H1 (cell line): Measurements from ENCODE around the gene ADD2. TPM values are rescaled to one million over a fixed set of nuclear protein-coding genes. Genes with fewer than 3 reads are reported as not detected.

Source experiments
- EGR1 ChIP-seq: IDR thresholded peaks from 2 replicates; pipeline ENCODE4 v1.6.1; 2011; ENCODE audit warnings: low read depth, low read length, borderline replicate concordance
- EZH2 ChIP-seq: fragments of 200-600 bp; sonication (generic); IDR thresholded peaks from 2 replicates; pipeline ENCODE4 v1.7.1; 2012; ENCODE audit warnings: low read depth, mild to moderate bottlenecking, moderate library complexity, low read length, inconsistent platforms; ENCODE audit not compliant: severe bottlenecking
- GABPA ChIP-seq: IDR thresholded peaks from 2 replicates; pipeline ENCODE4 v1.6.1; 2011; ENCODE audit warnings: mild to moderate bottlenecking, low read length, moderate library complexity, borderline replicate concordance; ENCODE audit not compliant: insufficient read depth
- HDAC2 ChIP-seq, 2 experiments: fragments of 300-600 bp in 1 of 2; sonication (generic) in 1 of 2; IDR thresholded peaks; 2 replicates each; pipeline ENCODE4 v1.6.1; 2011 to 2012; ENCODE audit warnings: low read depth in 2 of 2, low read length in 2 of 2, mild to moderate bottlenecking in 2 of 2, moderate library complexity in 2 of 2, borderline replicate concordance in 1 of 2, inconsistent platforms in 1 of 2
- SUZ12 ChIP-seq: fragments of 200-600 bp; sonication (generic); IDR thresholded peaks from 2 replicates; pipeline ENCODE4 v1.6.1; 2012; ENCODE audit warnings: mild to moderate bottlenecking, inconsistent platforms, low read length, moderate library complexity, mixed read lengths
- polyA plus RNA-seq, 7 experiments: library from polyadenylated mRNA; depleted of rRNA in 3 of 7; stranded (reverse) in 5 of 7; unstranded in 2 of 7; fragments of >200 nt in 5 of 7; fragments of 200-250 nt in 2 of 7; gene quantifications; 1 replicate in 5 of 7; 2 replicates in 1 of 7; 4 replicates in 1 of 7; pipeline versions ENCODE4 v1.2.1 to v1.2.3, GENCODE V29; 2011 to 2013; ENCODE audit warnings: missing spikeins in 2 of 7, mixed read lengths in 2 of 7
- total RNA-seq: library from RNA; stranded (reverse); fragmentation: NEBNext Ultra II Directional; extraction: Animal tissue kit (Norgen Biotek cat#: 25700); gene quantifications from 2 replicates; pipeline ENCODE4 v1.2.1, GENCODE V29; 2021
- TF ChIP-seq, protein P1 (sequence below): fragments of 300-600 bp; sonication (generic); IDR thresholded peaks from 2 replicates; pipeline ENCODE4 v1.7.1; 2012; ENCODE audit warnings: low read length, moderate library complexity, mild to moderate bottlenecking, inconsistent platforms; ENCODE audit not compliant: insufficient replicate concordance

The ADD2 gene
- total and polyA plus RNA-seq, 2 of the 8 experiments (the other 6 are each of a cell fraction or from before 2014, with no cell fraction given) = 58.5 to 170 TPM

DNA sequence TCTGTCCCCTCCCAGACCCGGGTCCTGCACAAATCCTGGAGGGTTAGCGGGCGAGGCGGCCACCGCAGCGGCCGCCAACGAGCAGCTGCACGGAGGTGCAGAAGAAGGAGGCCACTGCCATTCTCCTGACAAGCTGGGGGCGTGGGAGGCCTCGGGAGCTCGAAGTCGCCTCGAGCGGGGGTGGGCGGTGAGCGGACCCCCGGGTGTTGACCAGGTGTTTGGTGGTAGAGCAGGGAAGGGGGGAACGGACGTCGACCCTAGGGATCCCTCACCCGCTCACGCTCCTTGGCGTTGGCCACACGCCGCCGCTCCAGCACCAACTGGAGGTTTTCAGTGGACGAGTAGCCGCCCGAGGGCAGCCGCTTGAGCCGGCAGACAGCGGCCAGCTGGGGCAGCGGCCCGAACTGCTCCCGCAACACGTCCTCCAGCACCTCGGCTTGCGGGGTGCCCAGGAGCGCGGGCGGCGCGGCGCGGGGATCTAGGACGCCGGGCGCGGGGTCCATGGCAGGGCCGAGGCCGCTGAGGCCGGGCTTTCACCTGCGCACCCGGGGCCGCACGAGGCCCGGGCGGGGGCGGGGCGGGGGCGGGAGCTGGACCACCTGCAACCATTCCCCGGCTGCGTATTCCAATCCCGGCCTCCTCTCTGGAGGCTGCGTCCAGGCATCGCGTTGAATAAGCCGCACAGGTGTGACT is 22.3 kb upstream of the ADD2 start, which contains the start of gene FIGLA (continued):
- TF ChIP-seq, protein P1, sequence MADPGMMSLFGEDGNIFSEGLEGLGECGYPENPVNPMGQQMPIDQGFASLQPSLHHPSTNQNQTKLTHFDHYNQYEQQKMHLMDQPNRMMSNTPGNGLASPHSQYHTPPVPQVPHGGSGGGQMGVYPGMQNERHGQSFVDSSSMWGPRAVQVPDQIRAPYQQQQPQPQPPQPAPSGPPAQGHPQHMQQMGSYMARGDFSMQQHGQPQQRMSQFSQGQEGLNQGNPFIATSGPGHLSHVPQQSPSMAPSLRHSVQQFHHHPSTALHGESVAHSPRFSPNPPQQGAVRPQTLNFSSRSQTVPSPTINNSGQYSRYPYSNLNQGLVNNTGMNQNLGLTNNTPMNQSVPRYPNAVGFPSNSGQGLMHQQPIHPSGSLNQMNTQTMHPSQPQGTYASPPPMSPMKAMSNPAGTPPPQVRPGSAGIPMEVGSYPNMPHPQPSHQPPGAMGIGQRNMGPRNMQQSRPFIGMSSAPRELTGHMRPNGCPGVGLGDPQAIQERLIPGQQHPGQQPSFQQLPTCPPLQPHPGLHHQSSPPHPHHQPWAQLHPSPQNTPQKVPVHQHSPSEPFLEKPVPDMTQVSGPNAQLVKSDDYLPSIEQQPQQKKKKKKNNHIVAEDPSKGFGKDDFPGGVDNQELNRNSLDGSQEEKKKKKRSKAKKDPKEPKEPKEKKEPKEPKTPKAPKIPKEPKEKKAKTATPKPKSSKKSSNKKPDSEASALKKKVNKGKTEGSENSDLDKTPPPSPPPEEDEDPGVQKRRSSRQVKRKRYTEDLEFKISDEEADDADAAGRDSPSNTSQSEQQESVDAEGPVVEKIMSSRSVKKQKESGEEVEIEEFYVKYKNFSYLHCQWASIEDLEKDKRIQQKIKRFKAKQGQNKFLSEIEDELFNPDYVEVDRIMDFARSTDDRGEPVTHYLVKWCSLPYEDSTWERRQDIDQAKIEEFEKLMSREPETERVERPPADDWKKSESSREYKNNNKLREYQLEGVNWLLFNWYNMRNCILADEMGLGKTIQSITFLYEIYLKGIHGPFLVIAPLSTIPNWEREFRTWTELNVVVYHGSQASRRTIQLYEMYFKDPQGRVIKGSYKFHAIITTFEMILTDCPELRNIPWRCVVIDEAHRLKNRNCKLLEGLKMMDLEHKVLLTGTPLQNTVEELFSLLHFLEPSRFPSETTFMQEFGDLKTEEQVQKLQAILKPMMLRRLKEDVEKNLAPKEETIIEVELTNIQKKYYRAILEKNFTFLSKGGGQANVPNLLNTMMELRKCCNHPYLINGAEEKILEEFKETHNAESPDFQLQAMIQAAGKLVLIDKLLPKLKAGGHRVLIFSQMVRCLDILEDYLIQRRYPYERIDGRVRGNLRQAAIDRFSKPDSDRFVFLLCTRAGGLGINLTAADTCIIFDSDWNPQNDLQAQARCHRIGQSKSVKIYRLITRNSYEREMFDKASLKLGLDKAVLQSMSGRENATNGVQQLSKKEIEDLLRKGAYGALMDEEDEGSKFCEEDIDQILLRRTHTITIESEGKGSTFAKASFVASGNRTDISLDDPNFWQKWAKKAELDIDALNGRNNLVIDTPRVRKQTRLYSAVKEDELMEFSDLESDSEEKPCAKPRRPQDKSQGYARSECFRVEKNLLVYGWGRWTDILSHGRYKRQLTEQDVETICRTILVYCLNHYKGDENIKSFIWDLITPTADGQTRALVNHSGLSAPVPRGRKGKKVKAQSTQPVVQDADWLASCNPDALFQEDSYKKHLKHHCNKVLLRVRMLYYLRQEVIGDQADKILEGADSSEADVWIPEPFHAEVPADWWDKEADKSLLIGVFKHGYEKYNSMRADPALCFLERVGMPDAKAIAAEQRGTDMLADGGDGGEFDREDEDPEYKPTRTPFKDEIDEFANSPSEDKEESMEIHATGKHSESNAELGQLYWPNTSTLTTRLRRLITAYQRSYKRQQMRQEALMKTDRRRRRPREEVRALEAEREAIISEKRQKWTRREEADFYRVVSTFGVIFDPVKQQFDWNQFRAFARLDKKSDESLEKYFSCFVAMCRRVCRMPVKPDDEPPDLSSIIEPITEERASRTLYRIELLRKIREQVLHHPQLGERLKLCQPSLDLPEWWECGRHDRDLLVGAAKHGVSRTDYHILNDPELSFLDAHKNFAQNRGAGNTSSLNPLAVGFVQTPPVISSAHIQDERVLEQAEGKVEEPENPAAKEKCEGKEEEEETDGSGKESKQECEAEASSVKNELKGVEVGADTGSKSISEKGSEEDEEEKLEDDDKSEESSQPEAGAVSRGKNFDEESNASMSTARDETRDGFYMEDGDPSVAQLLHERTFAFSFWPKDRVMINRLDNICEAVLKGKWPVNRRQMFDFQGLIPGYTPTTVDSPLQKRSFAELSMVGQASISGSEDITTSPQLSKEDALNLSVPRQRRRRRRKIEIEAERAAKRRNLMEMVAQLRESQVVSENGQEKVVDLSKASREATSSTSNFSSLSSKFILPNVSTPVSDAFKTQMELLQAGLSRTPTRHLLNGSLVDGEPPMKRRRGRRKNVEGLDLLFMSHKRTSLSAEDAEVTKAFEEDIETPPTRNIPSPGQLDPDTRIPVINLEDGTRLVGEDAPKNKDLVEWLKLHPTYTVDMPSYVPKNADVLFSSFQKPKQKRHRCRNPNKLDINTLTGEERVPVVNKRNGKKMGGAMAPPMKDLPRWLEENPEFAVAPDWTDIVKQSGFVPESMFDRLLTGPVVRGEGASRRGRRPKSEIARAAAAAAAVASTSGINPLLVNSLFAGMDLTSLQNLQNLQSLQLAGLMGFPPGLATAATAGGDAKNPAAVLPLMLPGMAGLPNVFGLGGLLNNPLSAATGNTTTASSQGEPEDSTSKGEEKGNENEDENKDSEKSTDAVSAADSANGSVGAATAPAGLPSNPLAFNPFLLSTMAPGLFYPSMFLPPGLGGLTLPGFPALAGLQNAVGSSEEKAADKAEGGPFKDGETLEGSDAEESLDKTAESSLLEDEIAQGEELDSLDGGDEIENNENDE = no peak
- TF ChIP-seq HDAC2 (IDR thresholded peaks at IDR 0.05; ENCODE audit: borderline replicate concordance in 1 of 2, low read depth in 2 of 2, low read length in 2 of 2) (0 out of 4 replicates have a peak, but pooled peaks of 1 of the 2 experiments have one; percentile 28), SUZ12 (peak; percentile 97), EZH2 (peak; percentile 97), EGR1 (peak; percentile 17; the same call in 1 of the 2 replicates), GABPA (no peak)
